GM23248 (cell line): ENCODE results near the gene SH3RF3. TPM values are rescaled to one million over a fixed set of nuclear protein-coding genes. Genes with fewer than 3 reads are reported as not detected.

Experiments
- DNase-seq: peaks from one replicate; pipeline ENCODE4 v3.0.0-alpha.2; 2015
- H2AFZ ChIP-seq: fragments of 200-600 bp; sonication (generic); 2 replicates; pipeline ENCODE4 v1.6.1; 2016; ENCODE audit warnings: antibody characterized with exemption
- H3F3A ChIP-seq: fragments of 200-600 bp; sonication (generic); 2 replicates; pipeline ENCODE4 v1.6.1; 2016; ENCODE audit warnings: mild to moderate bottlenecking, antibody characterized with exemption, mixed run types; ENCODE audit not compliant: insufficient read depth
- H3K27ac ChIP-seq: fragments of 200-600 bp; sonication (generic); 2 replicates; pipeline ENCODE4 v1.5.1; 2016; ENCODE audit warnings: mild to moderate bottlenecking
- H3K27me3 ChIP-seq: fragments of 200-600 bp; sonication (generic); replicated peaks from 2 replicates; pipeline ENCODE4 v1.6.1; 2016; ENCODE audit warnings: mild to moderate bottlenecking; ENCODE audit not compliant: insufficient read depth
- H3K36me3 ChIP-seq: fragments of 200-600 bp; sonication (generic); 2 replicates; pipeline ENCODE4 v1.6.1; 2016; ENCODE audit warnings: low read depth, mild to moderate bottlenecking
- H3K4me1 ChIP-seq: fragments of 200-600 bp; sonication (generic); 2 replicates; pipeline ENCODE4 v1.6.1; 2016; ENCODE audit warnings: mild to moderate bottlenecking; ENCODE audit not compliant: insufficient read depth
- H3K4me2 ChIP-seq: fragments of 200-600 bp; sonication (generic); one replicate; pipeline ENCODE4 v1.6.1; 2016; ENCODE audit warnings: mild to moderate bottlenecking; ENCODE audit not compliant: unreplicated experiment
- H3K4me3 ChIP-seq: fragments of 200-600 bp; sonication (generic); 2 replicates; pipeline ENCODE4 v1.5.1; 2016; ENCODE audit warnings: mild to moderate bottlenecking
- H3K79me2 ChIP-seq: fragments of 200-600 bp; sonication (generic); 2 replicates; pipeline ENCODE4 v1.6.1; 2016; ENCODE audit warnings: mild to moderate bottlenecking; ENCODE audit not compliant: insufficient read depth
- H3K9ac ChIP-seq: fragments of 200-600 bp; sonication (generic); 2 replicates; pipeline ENCODE4 v1.6.1; 2016; ENCODE audit warnings: mild to moderate bottlenecking
- H3K9me2 ChIP-seq: fragments of 200-600 bp; sonication (generic); 2 replicates; pipeline ENCODE4 v1.6.1; 2016; ENCODE audit warnings: mixed run types, mild to moderate bottlenecking, moderate library complexity; ENCODE audit not compliant: insufficient read depth
- H3K9me3 ChIP-seq: fragments of 200-600 bp; sonication (generic); one replicate; pipeline ENCODE4 v1.6.1; 2017; ENCODE audit warnings: low read depth
- H4K20me1 ChIP-seq: fragments of 200-600 bp; sonication (generic); 2 replicates; pipeline ENCODE4 v1.6.0; 2016; ENCODE audit not compliant: insufficient read depth
- EZH2 ChIP-seq: fragments of 200-600 bp; sonication (generic); IDR thresholded peaks from 2 replicates; pipeline ENCODE4 v1.6.1; 2018; ENCODE audit warnings: antibody characterized with exemption, mild to moderate bottlenecking; ENCODE audit not compliant: insufficient read depth, poor library complexity, severe bottlenecking
- EZH2phosphoT487 ChIP-seq: fragments of 200-600 bp; sonication (generic); IDR thresholded peaks from 2 replicates; pipeline ENCODE4 v1.6.1; 2018; ENCODE audit warnings: antibody characterized with exemption, moderate library complexity, mild to moderate bottlenecking, low read depth; ENCODE audit not compliant: insufficient read depth
- WGBS, 2 experiments: methylation state at CpG; one replicate each; pipeline ENCODE4 v1.1.6; 2015 to 2017; ENCODE audit warnings: low lambda C conversion rate in 2 of 2, low coverage in 1 of 2; ENCODE audit errors: missing lambda C conversion rate in 2 of 2; 5-methylcytosine and 5-hydroxymethylcytosine counted together
- in situ Hi-C: fragments of 300-500 bp; cut with MboI; formaldehyde crosslinking; loops from 2 replicates; pipeline ENCODE4 v1.15.0; 2020
- polyA plus RNA-seq: library from polyadenylated mRNA; unstranded; fragments of >200 nt; fragmentation: Nextera tagmentation; extraction: Ambion mirVana; gene quantifications from 2 replicates; pipeline ENCODE4 v1.2.1, GENCODE V29; 2016
- total RNA-seq: library from RNA; depleted of rRNA; stranded (reverse); fragments of >200 nt; shearing (Covaris generic); gene quantifications from 2 replicates; pipeline ENCODE4 v1.2.3, GENCODE V29; 2014

The SH3RF3 gene
- total and polyA plus RNA-seq, 2 experiments from 2014 or later: 1.5 to 5.2 TPM

GRCh38 chr2:109277406-109277805 is 148.4 kb downstream of the SH3RF3 start:
- WGBS, 2 experiments: 89% methylated on average over 12 of the region's 12 CpGs
- in situ Hi-C loops: no loop called here
- H3K79me2 ChIP-seq: peaks cover 9% of the 10 kb centered on the region

GRCh38 chr2:109279243-109279860 is 150.3 kb downstream of the SH3RF3 start:
- Histone ChIP-seq H3K79me2 (peaks cover 6% of the 10 kb centered on the region; the same call in 1 of the 2 replicates), H3K27ac (no peak overlapping the region), H3K36me3 (no peaks in the 10 kb centered on the region), H3K4me2 (no peak overlapping the region), H2AFZ (no peak overlapping the region), H3K27me3 (no peaks in the 10 kb centered on the region), H3K4me3 (no peak overlapping the region), H3K9me3 (no peaks in the 10 kb centered on the region), H3K9ac (no peak overlapping the region), H4K20me1 (no peaks in the 10 kb centered on the region), H3F3A (no peaks in the 10 kb centered on the region), H3K9me2 (no peaks in the 10 kb centered on the region), H3K4me1 (no peaks in the 10 kb centered on the region)
- TF ChIP-seq EZH2phosphoT487: no peak
- in situ Hi-C loops: no loop called here
- 91 to 92% methylated on average over 15 of the region's 15 CpGs for WGBS, 2 experiments
- DNase-seq: no peak

More at GRCh38 chr2:109277406-109277805, 148.4 kb downstream of the SH3RF3 start:
- Histone ChIP-seq H3F3A (no peaks in the 10 kb centered on the region), H3K27ac (no peak overlapping the region), H3K4me1 (no peaks in the 10 kb centered on the region), H4K20me1 (no peaks in the 10 kb centered on the region), H3K36me3 (no peaks in the 10 kb centered on the region), H2AFZ (no peak overlapping the region), H3K9me3 (no peaks in the 10 kb centered on the region), H3K9me2 (no peaks in the 10 kb centered on the region), H3K4me3 (no peak overlapping the region), H3K9ac (no peak overlapping the region), H3K27me3 (no peaks in the 10 kb centered on the region), H3K4me2 (no peak overlapping the region)
- TF ChIP-seq EZH2phosphoT487 (no peak), EZH2 (no peak)
- no peak for DNase-seq

- in situ Hi-C loops: no loop called here
- H4K20me1 ChIP-seq: no peaks in the 10 kb centered on the region; the same call in 1 of the 2 replicates
These were observed 151.8 kb downstream of the SH3RF3 start for GRCh38 chr2:109280804-109281203.

GRCh38 chr2:109282360-109282759 is 153.4 kb downstream of the SH3RF3 start:
- no peaks in the 10 kb centered on the region for H3K9me2 ChIP-seq
- no peak overlapping the region for H3K4me3 ChIP-seq
- DNase-seq: no peak
- H3K9ac ChIP-seq: no peak overlapping the region
- H3K79me2 ChIP-seq: peaks cover 9% of the 10 kb centered on the region; the same call in 1 of the 2 replicates
- in situ Hi-C loops: no loop called here
- H3F3A ChIP-seq: no peaks in the 10 kb centered on the region
- no peak overlapping the region for H3K4me2 ChIP-seq
- no peaks in the 10 kb centered on the region for H3K9me3 ChIP-seq
- H3K27me3 ChIP-seq: no peaks in the 10 kb centered on the region
- TF ChIP-seq EZH2 (no peak), EZH2phosphoT487 (no peak)
- no peak overlapping the region for H3K27ac ChIP-seq
- H2AFZ ChIP-seq: no peak overlapping the region
- 94 to 95% methylated on average over 12 of the region's 12 CpGs for WGBS, 2 experiments
- no peaks in the 10 kb centered on the region for H3K36me3 ChIP-seq
- no peaks in the 10 kb centered on the region for H3K4me1 ChIP-seq
- H4K20me1 ChIP-seq: no peaks in the 10 kb centered on the region; the same call in 1 of the 2 replicates

More at GRCh38 chr2:109280804-109281203, 151.8 kb downstream of the SH3RF3 start:
- Histone ChIP-seq H2AFZ (no peak overlapping the region), H3K4me1 (no peaks in the 10 kb centered on the region), H3K9ac (no peak overlapping the region), H3K4me3 (no peak overlapping the region), H3K27ac (no peak overlapping the region), H3K9me2 (no peaks in the 10 kb centered on the region), H3K79me2 (peaks cover 9% of the 10 kb centered on the region; the same call in 1 of the 2 replicates), H3K36me3 (no peaks in the 10 kb centered on the region), H3K27me3 (no peaks in the 10 kb centered on the region), H3K9me3 (no peaks in the 10 kb centered on the region), H3K4me2 (no peak overlapping the region), H3F3A (no peaks in the 10 kb centered on the region)
- TF ChIP-seq EZH2: no peak
- TF ChIP-seq EZH2phosphoT487: no peak
- no peak for DNase-seq
- 82 to 86% methylated on average over 7 of the region's 7 CpGs for WGBS, 2 experiments

GRCh38 chr2:109282865-109283264 is 153.9 kb downstream of the SH3RF3 start:
- Histone ChIP-seq H3K27ac (no peak overlapping the region), H3K79me2 (peaks cover 9% of the 10 kb centered on the region; the same call in 1 of the 2 replicates), H4K20me1 (no peaks in the 10 kb centered on the region; the same call in 1 of the 2 replicates), H3K9me2 (no peaks in the 10 kb centered on the region), H2AFZ (no peak overlapping the region), H3F3A (no peaks in the 10 kb centered on the region), H3K36me3 (no peaks in the 10 kb centered on the region), H3K4me1 (no peaks in the 10 kb centered on the region), H3K4me2 (no peak overlapping the region), H3K27me3 (no peaks in the 10 kb centered on the region), H3K9me3 (no peaks in the 10 kb centered on the region), H3K9ac (no peak overlapping the region), H3K4me3 (no peak overlapping the region)
- 96 to 98% methylated on average over 4 of the region's 4 CpGs for WGBS, 2 experiments
- no peak for TF ChIP-seq EZH2phosphoT487
- TF ChIP-seq EZH2: no peak
- DNase-seq: no peak
- in situ Hi-C loops: no loop called here
